ENCODE measurements around the gene SECTM1. TPM values are rescaled to one million over a fixed set of nuclear protein-coding genes. Genes with fewer than 3 reads are reported as not detected.

Gene SECTM1
- total RNA-seq, 2 donors from 2014 or later, result 29.1 to 76.3 TPM

- intact Hi-C loops (cut with DNase I), result no loop called here
- DNase-seq, result no peak
- Histone ChIP-seq H3K4me1 (peaks cover 24% of the 10 kb centered on the region), H3K27me3 (no peaks in the 10 kb centered on the region), H3K9me3 (no peaks in the 10 kb centered on the region), H3K9ac (ENCODE audit: low read depth in 2 of 2, low read length in 2 of 2) (peak overlapping the region; percentile 86 to 89), H3K36me3 (no peaks in the 10 kb centered on the region), H3K27ac (peak overlapping the region; percentile 96), H3K4me3 (peak overlapping the region; percentile 96)
- TF ChIP-seq CTCF (IDR thresholded peaks at IDR 0.05), result no peak
Measured at GRCh38 chr17:82274134-82275020, 59.2 kb downstream of the SECTM1 start.

GRCh38 chr17:82273327-82274133 lies 60.0 kb downstream of the SECTM1 start, which contains the start of gene CSNK1D:
Gene CSNK1D, minus strand, starts transcription at chr17:82273700. Its CDS starts 319 bp downstream, at chr17:82273381.
- Histone ChIP-seq H3K4me1 (peaks cover 32% of the 10 kb centered on the region), H3K9ac (ENCODE audit: low read depth in 2 of 2, low read length in 2 of 2) (peak within 1 kb of the TSS; percentile 86 to 89), H3K27me3 (no peaks in the 10 kb centered on the region), H3K4me3 (peak within 1 kb of the TSS; percentile 96), H3K36me3 (no peaks in the 10 kb centered on the region), H3K27ac (peak within 1 kb of the TSS; percentile 96), H3K9me3 (no peaks in the 10 kb centered on the region)
- intact Hi-C loops (cut with DNase I), result no loop called here
- peak; percentile 95 for DNase-seq
- no peak for TF ChIP-seq CTCF (IDR thresholded peaks at IDR 0.05)

- Histone ChIP-seq H3K9me3 (no peaks in the 10 kb centered on the region), H3K27me3 (no peaks in the 10 kb centered on the region), H3K9ac (ENCODE audit: low read depth in 2 of 2, low read length in 2 of 2) (peak overlapping the region; percentile 82 to 83), H3K27ac (peak overlapping the region; percentile 96), H3K36me3 (no peaks in the 10 kb centered on the region), H3K4me3 (peak overlapping the region; percentile 96), H3K4me1 (peaks cover 40% of the 10 kb centered on the region)
- no peak for TF ChIP-seq CTCF (IDR thresholded peaks at IDR 0.05)
- intact Hi-C loops (cut with DNase I), result no loop called here
- DNase-seq, result peak; percentile 60
Measured at GRCh38 chr17:82272495-82273326, 60.9 kb downstream of the SECTM1 start.

- DNase-seq, result no peak
- Histone ChIP-seq H3K9me3 (no peaks in the 10 kb centered on the region), H3K27ac (peak overlapping the region; percentile 96), H3K9ac (ENCODE audit: low read depth in 2 of 2, low read length in 2 of 2) (no peak overlapping the region), H3K4me1 (peaks cover 49% of the 10 kb centered on the region), H3K4me3 (no peak overlapping the region), H3K36me3 (no peaks in the 10 kb centered on the region), H3K27me3 (no peaks in the 10 kb centered on the region)
- intact Hi-C loops (cut with DNase I), result no loop called here
- no peak for TF ChIP-seq CTCF (IDR thresholded peaks at IDR 0.05)
Measured at GRCh38 chr17:82271401-82271800, 62.2 kb downstream of the SECTM1 start.

Other genes with a start within 250 kb of the SECTM1 start
- gene FASN, start 235.5 kb downstream of the SECTM1 start, total RNA-seq, result 100 to 1,000 TPM; 168 to 198 TPM
- gene CCDC57, start 120.9 kb downstream of the SECTM1 start, total RNA-seq, result 10 to 100 TPM; 24.5 to 46.1 TPM
- 100 to 1,000 TPM; 148 to 298 TPM for gene SLC16A3, start 104.7 kb downstream of the SECTM1 start, total RNA-seq
- gene CSNK1D, start 60.1 kb downstream of the SECTM1 start, total RNA-seq, result 100 to 1,000 TPM; 136 to 138 TPM
- 1 to 10 TPM; 4.2 to 5.0 TPM for gene CD7, start 16.2 kb downstream of the SECTM1 start, total RNA-seq
- not detected for gene TEX19, start 25.5 kb upstream of the SECTM1 start, total RNA-seq
- not detected for gene UTS2R, start 38.0 kb upstream of the SECTM1 start, total RNA-seq
- 10 to 100 TPM; 26.3 to 31.4 TPM for gene HEXD, start 84.6 kb upstream of the SECTM1 start, total RNA-seq
- 10 to 100 TPM; 23.3 to 40.8 TPM for gene OGFOD3, start 84.8 kb upstream of the SECTM1 start, total RNA-seq
- 10 to 100 TPM; 58.4 to 79.0 TPM for gene CYBC1, start 117.0 kb upstream of the SECTM1 start, total RNA-seq
- gene NARF, start 125.0 kb upstream of the SECTM1 start, total RNA-seq, result 10 to 100 TPM; 68.7 to 75.5 TPM
- 10 to 100 TPM; 34.8 to 44.5 TPM for gene FOXK2, start 186.0 kb upstream of the SECTM1 start, total RNA-seq

All from colonic mucosa (tissue), 4 donors.